DOHH2 (cell line): ENCODE results near the gene DSCAML1.

Experiments
- EZH2phosphoT487 ChIP-seq: fragments of 200-600 bp; sonication (generic); IDR thresholded peaks from 2 replicates; pipeline ENCODE4 v1.6.1; 2017; ENCODE audit warnings: borderline replicate concordance, mild to moderate bottlenecking, antibody characterized with exemption, low read length, moderate library complexity, mixed read lengths
- TF ChIP-seq, protein P1 (sequence below): fragments of 200-600 bp; sonication (generic); IDR thresholded peaks from one replicate; pipeline ENCODE4 v1.5.1; 2014; ENCODE audit warnings: antibody characterized with exemption, mild to moderate bottlenecking, low read depth, low read length; ENCODE audit not compliant: poor library complexity, severe bottlenecking

DNA sequence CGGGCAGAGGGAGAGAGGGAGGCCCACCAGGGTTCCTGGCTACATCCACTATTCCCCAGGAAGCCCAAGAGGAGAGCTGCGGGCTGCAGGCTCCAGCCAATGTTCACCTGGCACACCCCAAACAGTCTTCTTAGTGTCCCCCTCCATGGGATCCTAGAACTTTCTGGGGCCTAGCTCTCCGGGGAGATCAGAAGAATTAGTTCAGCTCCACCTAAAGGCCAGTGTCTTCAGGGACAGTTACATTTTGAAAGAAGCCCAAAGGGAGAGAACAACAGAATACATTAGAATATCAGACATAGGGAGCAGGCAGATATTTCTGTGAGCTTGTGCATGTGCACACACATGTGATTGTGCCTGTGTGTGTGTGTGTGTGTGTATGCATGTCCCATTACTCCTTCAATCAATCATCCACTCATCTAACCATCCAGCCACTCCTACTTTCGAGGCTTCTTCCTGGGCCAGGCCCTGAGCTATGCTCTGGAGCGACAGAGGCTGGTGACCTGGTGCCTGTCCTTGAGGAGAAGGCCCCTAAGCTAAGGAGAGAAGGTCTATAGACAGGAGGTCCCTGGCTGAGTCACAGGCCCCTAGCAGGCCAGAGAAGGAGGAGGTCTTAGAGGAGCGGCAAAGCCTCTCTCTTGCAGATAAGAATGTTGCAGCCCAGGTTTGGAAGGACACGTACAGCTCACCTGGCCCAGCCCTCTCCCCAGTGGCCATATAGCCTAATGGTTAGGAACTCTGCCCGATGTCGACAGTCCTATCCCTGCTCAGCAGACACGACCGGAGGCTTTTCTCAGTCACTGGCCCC, 165.5 kb downstream of the DSCAML1 start:
- TF ChIP-seq, protein P1, sequence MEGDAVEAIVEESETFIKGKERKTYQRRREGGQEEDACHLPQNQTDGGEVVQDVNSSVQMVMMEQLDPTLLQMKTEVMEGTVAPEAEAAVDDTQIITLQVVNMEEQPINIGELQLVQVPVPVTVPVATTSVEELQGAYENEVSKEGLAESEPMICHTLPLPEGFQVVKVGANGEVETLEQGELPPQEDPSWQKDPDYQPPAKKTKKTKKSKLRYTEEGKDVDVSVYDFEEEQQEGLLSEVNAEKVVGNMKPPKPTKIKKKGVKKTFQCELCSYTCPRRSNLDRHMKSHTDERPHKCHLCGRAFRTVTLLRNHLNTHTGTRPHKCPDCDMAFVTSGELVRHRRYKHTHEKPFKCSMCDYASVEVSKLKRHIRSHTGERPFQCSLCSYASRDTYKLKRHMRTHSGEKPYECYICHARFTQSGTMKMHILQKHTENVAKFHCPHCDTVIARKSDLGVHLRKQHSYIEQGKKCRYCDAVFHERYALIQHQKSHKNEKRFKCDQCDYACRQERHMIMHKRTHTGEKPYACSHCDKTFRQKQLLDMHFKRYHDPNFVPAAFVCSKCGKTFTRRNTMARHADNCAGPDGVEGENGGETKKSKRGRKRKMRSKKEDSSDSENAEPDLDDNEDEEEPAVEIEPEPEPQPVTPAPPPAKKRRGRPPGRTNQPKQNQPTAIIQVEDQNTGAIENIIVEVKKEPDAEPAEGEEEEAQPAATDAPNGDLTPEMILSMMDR = no peak
- no peak for TF ChIP-seq EZH2phosphoT487
